NOMO-1 (cell line): ENCODE results near the gene CDH13.
A peak's percentile ranks its signal among the peaks of the same experiment; 100 is the strongest.

Source experiments
- DNase-seq, 2 experiments: peaks; one replicate each; lab custom pipeline; 2025; ENCODE audit not compliant: unreplicated experiment in 2 of 2; lab: John Stamatoyannopoulos, UW

CDH13 gene

DNA sequence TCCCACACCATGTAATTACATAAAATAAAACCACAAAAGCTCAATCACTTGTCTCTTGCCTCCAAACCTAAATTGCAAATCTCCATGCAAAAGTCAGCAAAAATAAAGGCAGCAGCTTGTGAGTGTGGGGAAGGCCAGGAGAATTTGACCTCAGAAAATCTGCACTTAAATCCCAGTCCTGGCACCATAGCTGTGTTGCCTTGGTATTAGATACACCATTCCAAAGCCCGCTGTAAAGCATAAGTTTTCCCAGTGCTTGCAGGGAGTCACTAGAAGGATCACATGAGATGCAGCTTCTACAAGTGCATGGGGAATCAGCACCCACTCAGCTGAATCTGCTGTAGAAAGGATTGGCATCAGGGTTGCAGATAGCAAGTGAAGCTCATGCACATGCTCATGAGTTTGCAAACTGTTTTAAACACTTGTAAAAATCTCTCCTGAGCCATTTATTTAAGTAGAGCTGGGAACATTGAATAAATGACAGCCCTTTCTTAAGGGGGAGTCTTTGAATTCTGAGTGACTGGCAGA lies 686.0 kb downstream of the CDH13 start:
- DNase-seq: no peak

- DNase-seq: no peak
Observed at GRCh38 chr16:83315271-83315670, 688.5 kb downstream of the CDH13 start.

DNA sequence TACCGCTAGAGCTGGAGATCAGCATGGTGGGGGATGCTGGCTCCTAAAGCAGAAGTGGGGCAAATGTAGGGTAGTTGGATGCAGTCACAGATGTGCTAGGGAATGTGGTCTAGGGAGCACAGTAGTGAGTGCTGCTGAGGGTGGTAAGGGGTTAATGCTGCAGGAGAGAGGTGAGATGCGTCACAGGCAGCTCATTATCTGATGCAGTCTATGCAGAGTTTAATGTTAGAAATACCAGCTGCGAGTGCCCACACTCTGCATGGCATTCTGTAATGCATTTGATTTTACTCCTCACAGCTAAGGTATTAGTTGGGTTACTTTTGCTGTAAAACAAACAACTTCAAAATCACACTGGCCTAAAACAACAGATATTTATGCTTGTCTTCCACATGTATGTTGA lies 689.7 kb downstream of the CDH13 start:
- DNase-seq: no peak

GRCh38 chr16:83318390-83318789 lies 691.6 kb downstream of the CDH13 start:
- no peak for DNase-seq

DNA sequence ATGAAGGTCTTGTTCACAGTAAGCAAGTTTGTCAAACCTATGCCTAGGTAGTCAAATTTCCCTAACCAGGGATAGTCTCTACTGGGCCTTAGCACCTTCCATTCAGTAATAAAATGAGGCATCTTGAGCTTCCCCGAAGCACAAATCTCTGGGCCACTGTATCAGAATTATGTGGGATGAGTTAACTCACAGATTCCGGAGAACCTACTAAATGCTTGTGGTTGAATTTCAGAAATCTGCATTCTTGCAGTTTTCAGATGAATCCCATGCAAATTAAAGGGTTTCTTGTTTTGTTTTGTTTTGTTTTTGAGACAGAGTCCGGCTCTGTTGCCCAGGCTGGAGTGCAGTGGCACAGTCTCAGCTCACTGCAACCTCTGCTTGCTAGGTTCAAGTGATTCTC lies 702.2 kb downstream of the CDH13 start:
- no peak for DNase-seq

DNA sequence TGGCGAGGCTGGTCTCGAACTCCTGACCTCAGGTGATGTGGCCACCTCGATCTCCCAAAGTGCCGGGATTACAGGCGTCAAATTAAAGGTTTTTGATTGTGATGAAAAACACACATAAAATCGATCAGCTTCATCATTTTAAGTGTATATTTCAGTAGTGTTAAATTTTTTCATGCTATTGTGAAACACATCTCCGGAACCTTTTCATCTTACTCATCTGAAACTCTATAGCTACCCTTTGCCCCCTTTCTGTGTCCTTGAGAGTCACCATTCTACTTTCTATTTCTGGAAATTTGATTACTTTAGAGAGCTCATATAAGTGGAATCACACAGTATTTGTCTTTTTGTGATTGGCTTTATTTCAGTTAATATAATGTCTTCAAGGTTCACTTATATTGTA lies 702.7 kb downstream of the CDH13 start:
- DNase-seq: no peak

- DNase-seq: no peak
Observed at GRCh38 chr16:83330251-83330650, 703.5 kb downstream of the CDH13 start.

DNA sequence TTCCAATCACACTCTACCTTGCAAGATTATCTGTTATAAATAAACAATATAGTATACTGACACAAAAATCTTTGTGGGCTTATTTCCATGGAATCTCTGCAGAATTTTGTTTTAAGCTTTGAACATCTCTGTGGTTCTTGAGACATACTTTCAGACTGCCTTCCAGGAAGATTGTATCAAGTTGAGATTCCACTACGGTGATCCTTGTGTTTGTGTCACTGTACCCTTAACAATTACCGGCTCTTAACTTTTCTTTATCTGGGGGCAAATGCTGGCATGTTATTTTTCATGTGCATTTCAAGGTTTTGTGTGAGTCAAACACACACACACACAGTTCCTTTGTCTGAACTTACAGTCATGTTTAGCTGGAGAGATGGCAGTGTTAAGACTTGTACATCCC lies 708.3 kb downstream of the CDH13 start:
- DNase-seq: no peak

DNA sequence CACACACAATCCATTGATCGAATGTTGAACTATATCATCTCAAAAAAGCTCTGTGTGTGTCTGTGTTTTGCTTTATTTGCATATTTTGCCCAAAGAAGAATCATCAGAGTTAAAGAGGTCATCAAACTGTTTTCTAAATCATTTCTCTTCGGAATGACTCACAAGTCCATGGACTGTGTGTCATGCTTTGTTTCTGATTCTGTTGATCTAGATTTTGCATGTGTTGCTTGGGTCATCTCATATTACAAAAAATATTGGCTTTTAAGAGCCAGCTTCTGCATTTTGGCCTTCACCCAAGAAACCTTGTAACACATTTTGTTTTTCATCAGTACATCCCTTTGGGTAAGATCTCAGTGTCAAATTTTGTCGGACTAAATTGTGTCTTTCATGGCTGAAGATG lies 709.8 kb downstream of the CDH13 start:
- no peak for DNase-seq

- DNase-seq: no peak
Observed at GRCh38 chr16:83338138-83338537, 711.4 kb downstream of the CDH13 start.

DNA sequence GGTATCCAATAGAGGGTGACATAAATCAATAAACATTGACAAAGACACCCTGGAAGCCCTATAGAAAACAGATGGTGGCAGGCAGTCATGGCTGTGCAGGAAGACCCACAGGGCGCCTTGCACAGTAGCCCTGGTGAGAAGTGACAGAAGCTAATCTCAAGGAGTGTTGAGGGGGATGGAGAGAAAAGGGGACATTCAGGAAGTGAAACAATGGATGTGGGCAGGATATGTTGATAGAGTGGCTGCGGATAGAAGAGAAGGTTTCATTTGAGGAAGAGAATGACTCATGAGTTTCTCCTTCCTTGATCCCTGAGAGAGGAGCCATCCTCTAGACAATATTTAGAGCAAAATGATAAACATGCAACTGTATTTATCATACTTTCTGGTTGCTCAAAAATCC lies 712.2 kb downstream of the CDH13 start:
- peak in 1 of 2 experiments; percentile 27 for DNase-seq

- DNase-seq: no peak
Observed at GRCh38 chr16:83343935-83344366, 717.2 kb downstream of the CDH13 start.

DNA sequence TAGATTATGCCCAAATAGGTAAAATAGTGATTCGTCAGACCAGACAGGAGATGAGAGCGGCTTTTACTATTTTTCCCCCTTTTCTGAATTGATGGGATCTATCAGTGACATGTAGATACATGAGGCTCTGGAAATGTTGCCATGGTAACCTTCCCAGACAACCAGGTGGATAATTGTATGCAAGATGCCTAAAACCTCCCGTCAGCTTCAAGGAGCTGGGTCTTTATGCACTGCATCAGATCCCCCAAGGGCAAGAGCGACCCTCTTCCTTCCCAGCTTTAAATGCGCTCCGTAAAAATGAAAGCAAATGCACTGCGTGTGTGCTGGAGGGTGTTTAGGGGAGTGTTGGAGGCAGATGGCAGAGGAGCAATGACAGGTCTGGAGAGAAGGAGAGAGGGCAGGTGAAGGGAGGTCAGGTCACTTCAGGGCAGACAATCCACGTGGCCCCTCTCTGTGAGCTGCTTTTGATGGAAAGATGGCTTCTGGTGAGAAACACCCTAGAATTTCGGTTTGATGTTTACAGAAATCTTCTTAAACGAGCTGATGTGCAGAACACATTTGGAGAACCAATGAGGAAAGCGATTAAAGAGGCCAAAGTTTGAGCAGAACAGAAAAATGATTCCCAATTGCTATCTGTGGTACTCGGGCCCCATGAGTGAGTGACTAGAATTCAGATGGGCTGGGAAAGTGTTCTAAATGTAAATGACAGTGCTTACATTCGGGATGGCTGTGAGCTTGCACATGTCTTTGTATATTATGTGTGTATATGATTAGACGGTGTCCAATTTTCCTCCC lies 719.3 kb downstream of the CDH13 start:
- DNase-seq: no peak

DNA sequence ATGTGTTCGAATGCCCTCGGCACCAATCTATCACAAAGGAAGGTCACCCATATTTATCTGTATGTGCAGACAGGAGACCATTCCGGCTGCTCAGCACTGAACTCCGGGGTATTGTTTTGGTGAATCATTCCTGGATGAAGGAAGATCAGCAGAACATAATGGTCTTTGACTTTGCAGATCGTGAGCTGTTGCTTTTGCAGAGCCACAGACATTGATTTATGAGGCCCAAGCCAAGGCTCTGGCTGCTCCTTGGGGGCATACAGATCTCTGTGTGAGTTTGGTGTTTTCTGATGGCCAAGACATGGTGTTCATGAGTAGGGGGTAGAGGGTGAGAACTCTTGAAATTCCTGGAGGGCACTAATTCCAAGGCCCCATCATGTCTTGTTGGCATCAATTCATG lies 722.2 kb downstream of the CDH13 start:
- no peak for DNase-seq

- DNase-seq: no peak
Observed at GRCh38 chr16:83350481-83350880, 723.7 kb downstream of the CDH13 start.

DNA sequence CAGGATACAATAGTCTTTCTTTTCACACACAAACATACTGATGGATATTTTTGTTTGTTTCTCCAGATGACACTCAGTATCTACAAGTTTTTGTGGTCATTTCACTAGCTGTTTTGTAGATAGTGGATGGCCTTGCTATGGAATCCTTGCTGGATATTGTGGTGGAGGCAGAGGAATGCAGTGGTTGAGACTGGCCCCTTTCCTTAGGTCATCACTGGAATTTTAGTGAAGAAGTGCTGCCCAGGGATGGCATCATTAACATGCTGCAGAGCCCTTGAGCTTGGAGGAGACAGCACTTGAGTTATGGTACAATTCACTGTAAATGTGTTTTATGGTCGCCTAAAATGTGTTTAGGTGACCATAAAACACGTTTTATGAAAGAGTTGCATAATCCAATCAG lies 725.1 kb downstream of the CDH13 start:
- DNase-seq: no peak

DNA sequence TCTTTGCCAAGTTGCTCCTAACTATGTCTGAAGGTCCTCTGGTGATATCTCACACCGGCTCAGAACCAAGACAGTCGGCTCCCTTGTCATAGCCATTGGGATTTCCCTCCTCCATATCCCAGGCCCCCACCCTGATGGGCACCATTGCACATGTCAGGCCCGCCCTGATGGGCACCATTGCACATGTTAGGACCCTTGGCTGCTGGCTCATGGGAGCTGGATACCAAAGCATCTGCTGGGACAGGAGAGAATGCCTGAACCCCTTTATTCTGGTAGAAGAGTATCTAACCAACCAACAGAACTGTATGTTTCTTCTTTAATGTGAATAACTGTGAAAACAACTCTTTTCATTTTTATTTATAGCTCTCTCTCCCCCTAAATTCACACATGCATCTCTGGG lies 726.5 kb downstream of the CDH13 start:
- no peak for DNase-seq

- no peak for DNase-seq
Observed at GRCh38 chr16:83354015-83354414, 727.2 kb downstream of the CDH13 start.

GRCh38 chr16:83355570-83356218 lies 728.9 kb downstream of the CDH13 start:
- no peak for DNase-seq

- DNase-seq: peak in 1 of 2 experiments; percentile 2
Observed at GRCh38 chr16:83356266-83356665, 729.5 kb downstream of the CDH13 start.

DNA sequence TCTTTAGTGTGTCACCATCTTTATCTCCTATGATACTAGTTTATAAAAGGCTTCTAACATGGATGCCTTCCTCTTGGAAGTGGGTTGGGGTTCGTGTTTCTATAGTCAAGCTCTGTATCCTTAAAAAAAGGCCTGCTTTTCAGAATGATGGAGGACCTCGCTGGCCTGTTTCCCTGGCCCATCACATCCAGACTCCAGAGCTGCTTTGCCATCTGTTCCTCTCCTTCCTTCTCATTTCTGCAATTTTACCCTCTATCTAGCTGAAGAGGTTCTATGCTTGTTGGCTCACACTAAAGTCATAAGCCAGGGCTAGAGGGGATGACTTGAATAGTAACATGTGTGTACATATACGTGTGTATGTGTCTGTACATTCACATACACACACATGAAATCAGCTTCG lies 730.2 kb downstream of the CDH13 start:
- no peak for DNase-seq

DNA sequence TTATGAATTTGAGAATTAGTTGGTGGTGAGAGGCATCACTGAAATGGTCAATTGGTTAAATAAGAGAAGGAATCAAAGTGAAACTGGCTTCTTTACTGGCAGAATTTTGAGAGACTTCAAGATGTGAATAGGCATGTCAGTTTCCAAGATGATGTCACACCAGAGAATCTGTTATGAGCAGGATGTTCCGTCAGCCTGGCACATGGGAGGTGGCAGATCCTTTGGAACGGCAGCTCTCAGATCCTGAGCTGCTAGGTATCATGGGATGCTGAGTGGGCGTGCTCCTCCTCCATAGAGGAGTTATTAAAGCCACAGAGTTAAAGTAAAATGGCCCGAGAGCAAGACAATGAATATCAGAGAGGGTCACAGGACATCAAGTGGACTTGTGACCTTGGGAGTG lies 736.8 kb downstream of the CDH13 start:
- no peak for DNase-seq
